Coronary artery (tissue), 2 donors: ENCODE results near the gene NRDC.

Experiments
- DNase-seq: peaks from one replicate; pipeline ENCODE4 v3.0.0-alpha.2; 2017; ENCODE audit warnings: low spot score
- H3K27ac ChIP-seq, 2 donors: fragments of 200-600 bp; sonication (generic); one replicate each; pipeline ENCODE4 v1.5.1; 2016 to 2019
- H3K4me3 ChIP-seq: fragments of 200-600 bp; sonication (generic); 2 replicates; pipeline ENCODE4 v1.5.1; 2016; ENCODE audit warnings: mild to moderate bottlenecking, moderate library complexity
- CTCF ChIP-seq: fragments of 200-600 bp; sonication (generic); IDR thresholded peaks from one replicate; pipeline ENCODE4 v1.5.1; 2019; ENCODE audit warnings: antibody characterized with exemption

The NRDC gene

GRCh38 chr1:51867479-51868232, 10.9 kb downstream of the NRDC start:
- H3K27ac ChIP-seq = no peak overlapping the region
- H3K4me3 ChIP-seq = no peak overlapping the region
- no peak for DNase-seq
- no peak for TF ChIP-seq CTCF

DNA sequence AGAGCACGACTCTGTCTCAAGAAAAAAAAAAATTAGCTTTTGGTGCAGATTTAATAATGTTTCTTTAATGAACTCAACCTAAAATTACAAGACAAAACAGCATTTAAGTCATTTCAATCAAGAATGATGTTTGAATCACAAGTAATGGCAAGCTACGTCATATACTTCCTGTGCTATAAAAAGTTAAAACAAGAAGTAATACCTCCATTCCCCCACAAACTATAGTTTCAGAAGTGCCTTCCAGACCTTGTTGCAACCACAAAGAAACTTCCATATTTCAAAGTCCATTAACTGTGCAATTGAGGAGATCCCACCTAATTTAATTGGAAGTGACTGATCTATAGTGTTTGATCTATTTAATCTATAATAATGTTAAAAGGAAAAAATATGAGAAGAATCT, 15.1 kb downstream of the NRDC start:
- no peak overlapping the region for H3K27ac ChIP-seq
- no peak for TF ChIP-seq CTCF
- H3K4me3 ChIP-seq = no peak overlapping the region
- DNase-seq = no peak

DNA sequence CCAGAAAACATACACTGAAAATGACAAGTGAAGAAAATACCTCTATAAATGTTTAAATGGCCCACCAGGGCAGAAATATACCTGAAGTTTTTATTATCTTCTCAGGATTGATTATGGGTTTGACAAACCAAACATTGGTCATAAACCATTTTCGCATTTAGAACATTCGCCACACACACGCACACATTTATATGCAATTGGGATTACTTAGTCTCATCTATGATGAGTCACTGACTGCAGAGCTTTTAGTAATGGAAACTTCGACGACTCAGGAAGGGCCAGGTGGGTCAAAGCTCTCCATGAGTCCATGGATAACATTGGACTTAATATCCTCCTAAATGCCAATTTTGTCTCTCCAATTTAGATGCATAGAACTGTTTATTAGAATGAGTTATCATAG, 16.9 kb downstream of the NRDC start:
- no peak for DNase-seq
- H3K27ac ChIP-seq = no peak overlapping the region
- TF ChIP-seq CTCF = no peak
- H3K4me3 ChIP-seq = no peak overlapping the region

- Histone ChIP-seq H3K27ac (no peak overlapping the region), H3K4me3 (no peak overlapping the region)
- DNase-seq = no peak
- TF ChIP-seq CTCF = no peak
Observed at GRCh38 chr1:51859735-51860134, 18.8 kb downstream of the NRDC start.

DNA sequence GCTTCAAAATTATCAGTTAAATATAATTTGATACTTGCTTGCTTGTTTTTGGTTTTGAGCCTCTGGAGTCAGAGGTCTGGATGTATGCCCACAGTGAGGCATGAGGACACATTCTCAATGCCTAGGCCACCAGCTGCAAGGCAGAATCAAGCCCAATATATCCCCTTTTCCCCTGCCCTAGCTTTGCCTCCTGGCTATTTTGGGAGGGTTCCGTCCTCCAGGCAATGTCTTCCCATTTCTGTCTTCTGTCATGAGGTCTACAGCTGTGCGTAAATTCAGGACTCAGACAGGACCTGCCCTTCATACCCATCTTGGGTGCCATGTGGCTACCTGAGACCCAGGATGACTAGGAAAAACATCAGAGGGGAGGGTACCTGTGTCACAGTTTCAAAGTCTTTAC, 19.2 kb downstream of the NRDC start:
- no peak overlapping the region for H3K27ac ChIP-seq
- TF ChIP-seq CTCF = no peak
- no peak for DNase-seq
- H3K4me3 ChIP-seq = no peak overlapping the region

GRCh38 chr1:51858892-51859291, 19.6 kb downstream of the NRDC start:
- DNase-seq = no peak
- no peak for TF ChIP-seq CTCF
- Histone ChIP-seq H3K27ac (no peak overlapping the region), H3K4me3 (no peak overlapping the region)

DNA sequence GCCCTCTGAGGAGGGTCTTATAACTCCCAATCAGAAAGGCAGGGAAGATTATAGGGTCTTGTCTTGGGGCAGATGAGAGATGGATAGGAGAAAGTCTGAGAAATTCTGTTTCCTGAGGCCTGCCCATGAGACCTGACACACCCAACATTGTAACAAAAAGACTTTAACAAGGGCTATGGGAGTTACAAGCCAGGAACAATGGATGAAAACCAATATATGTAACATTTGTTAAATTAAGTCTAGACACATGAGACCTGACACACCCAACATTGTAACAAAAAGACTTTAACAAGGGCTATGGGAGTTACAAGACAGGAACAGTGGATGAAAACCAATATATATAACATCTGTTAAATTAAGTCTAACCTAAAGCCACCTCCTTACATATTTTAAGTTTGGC, 21.8 kb downstream of the NRDC start:
- TF ChIP-seq CTCF = no peak
- no peak overlapping the region for H3K27ac ChIP-seq
- no peak for DNase-seq
- H3K4me3 ChIP-seq = no peak overlapping the region
